Subcutaneous adipose tissue (tissue), 4 donors: ENCODE data around the gene RNF182. TPM values are rescaled to one million over a fixed set of nuclear protein-coding genes. Genes with fewer than 3 reads are reported as not detected.

Experiments used
- CTCF ChIP-seq: fragments of 450-650 bp; IDR thresholded peaks from one replicate; pipeline ENCODE4 v1.5.1; 2016; ENCODE audit warnings: low read depth, mild to moderate bottlenecking, control low read depth, antibody characterized with exemption, moderate library complexity
- total RNA-seq, 4 donors: library from RNA; depleted of rRNA; stranded (reverse); fragments of >200 nt; gene quantifications; one replicate each; pipeline ENCODE4 v1.1.0, GENCODE V29; 2016

The RNF182 gene
- total RNA-seq, 4 donors from 2014 or later = 0.38 to 1.8 (median 1.1) TPM

- no peak for TF ChIP-seq CTCF
These were observed 85.5 kb downstream of the RNF182 start for GRCh38 chr6:14010275-14010674.

GRCh38 chr6:14012313-14013030 is 87.7 kb downstream of the RNF182 start:
- no peak for TF ChIP-seq CTCF

- no peak for TF ChIP-seq CTCF
These were observed 91.2 kb downstream of the RNF182 start for GRCh38 chr6:14015964-14016363.

- TF ChIP-seq CTCF = no peak
These were observed 91.7 kb downstream of the RNF182 start for GRCh38 chr6:14016432-14016831.

GRCh38 chr6:14016935-14017625 is 92.3 kb downstream of the RNF182 start:
- no peak for TF ChIP-seq CTCF

GRCh38 chr6:14017626-14018475 is 93.1 kb downstream of the RNF182 start:
- TF ChIP-seq CTCF = no peak

GRCh38 chr6:14020551-14020950 is 95.8 kb downstream of the RNF182 start:
- no peak for TF ChIP-seq CTCF
